PC-3 (cell line): ENCODE measurements around the gene KLHL21. TPM values are rescaled to one million over a fixed set of nuclear protein-coding genes. Genes with fewer than 3 reads are reported as not detected.

Experiments
- ATAC-seq: fragments of 200-7000 bp; cut with Tn5 transposase; 2 replicates; pipeline ENCODE4 v1.9.1; 2020; ENCODE audit warnings: mild to moderate bottlenecking, moderate library complexity
- BruUV-seq: library from RNA; stranded (reverse); fragments of 400-500 nt; replicated peaks from 2 replicates; lab custom pipeline; 2021; lab: Mats Ljungman, UMichigan
- CTCF ChIA-PET: fragments of 300-600 bp; sonication (Branson Sonifier 250); formaldehyde crosslinking; loops from one replicate; lab custom pipeline; 2022; ENCODE audit warnings: antibody characterized with exemption; lab: Charles Lee
- POLR2A ChIA-PET: fragments of 300-600 bp; sonication (Branson Sonifier 250); formaldehyde crosslinking; loops from one replicate; lab custom pipeline; 2022; ENCODE audit warnings: antibody characterized with exemption; ENCODE audit not compliant: unreplicated experiment; lab: Charles Lee
- DNase-seq: peaks from one replicate; pipeline ENCODE4 v3.0.0-alpha.2; 2015
- H2AFZ ChIP-seq: fragments of 300-600 bp; sonication (generic); 2 replicates; pipeline ENCODE4 v1.6.0; 2016; ENCODE audit warnings: antibody characterized with exemption, low read length
- H3F3A ChIP-seq: fragments of 300-600 bp; sonication (generic); one replicate; pipeline ENCODE4 v1.6.0; 2017; ENCODE audit warnings: antibody characterized with exemption, low read length, control low read depth, mild to moderate bottlenecking; ENCODE audit not compliant: unreplicated experiment
- H3K27ac ChIP-seq: fragments of 300-600 bp; sonication (generic); 2 replicates; pipeline ENCODE4 v1.5.1; 2016; ENCODE audit warnings: mild to moderate bottlenecking, low read length
- H3K27me3 ChIP-seq: fragments of 300-600 bp; sonication (generic); 2 replicates; pipeline ENCODE4 v1.6.1; 2016; ENCODE audit warnings: low read length, mixed read lengths
- H3K36me3 ChIP-seq: fragments of 300-600 bp; sonication (generic); 2 replicates; pipeline ENCODE4 v1.6.1; 2016; ENCODE audit warnings: low read depth, mixed run types, low read length, mixed read lengths
- H3K4me1 ChIP-seq: fragments of 300-600 bp; sonication (generic); 2 replicates; pipeline ENCODE4 v1.5.1; 2016; ENCODE audit warnings: low read length; ENCODE audit not compliant: insufficient read depth
- H3K4me2 ChIP-seq: fragments of 300-600 bp; sonication (generic); 2 replicates; pipeline ENCODE4 v1.6.0; 2016; ENCODE audit warnings: low read length
- H3K4me3 ChIP-seq: fragments of 300-600 bp; sonication (generic); 2 replicates; pipeline ENCODE4 v1.5.1; 2016; ENCODE audit warnings: mild to moderate bottlenecking, low read length, mixed read lengths
- H3K79me2 ChIP-seq: fragments of 300-600 bp; sonication (generic); 2 replicates; pipeline ENCODE4 v1.6.1; 2017; ENCODE audit warnings: low read length, mixed read lengths
- H3K9ac ChIP-seq: fragments of 300-600 bp; sonication (generic); 2 replicates; pipeline ENCODE4 v1.6.0; 2016; ENCODE audit warnings: mild to moderate bottlenecking, low read length
- H3K9me2 ChIP-seq: fragments of 300-600 bp; sonication (generic); replicated peaks from 2 replicates; pipeline ENCODE4 v1.6.1; 2016; ENCODE audit warnings: mixed run types, low read length, mixed read lengths
- H3K9me3 ChIP-seq: fragments of 300-600 bp; sonication (generic); 2 replicates; pipeline ENCODE4 v1.6.1; 2016; ENCODE audit warnings: low read length, mixed read lengths
- H4K20me1 ChIP-seq: fragments of 300-600 bp; sonication (generic); 2 replicates; pipeline ENCODE4 v1.6.1; 2016; ENCODE audit warnings: low read length, mixed read lengths
- CTCF ChIP-seq: fragments of 300-600 bp; sonication (generic); conservative IDR thresholded peaks from 2 replicates; pipeline ENCODE4 v1.5.1; 2017; ENCODE audit warnings: antibody characterized with exemption, low read depth, mild to moderate bottlenecking, low read length
- EZH2 ChIP-seq: fragments of 300-600 bp; sonication (generic); IDR thresholded peaks from one replicate; pipeline ENCODE4 v1.6.1; 2017; ENCODE audit warnings: antibody characterized with exemption, mild to moderate bottlenecking, low read length; ENCODE audit not compliant: unreplicated experiment
- EZH2phosphoT487 ChIP-seq: fragments of 300-600 bp; sonication (generic); IDR thresholded peaks from 2 replicates; pipeline ENCODE4 v1.6.1; 2018; ENCODE audit warnings: mild to moderate bottlenecking, antibody characterized with exemption, low read length, borderline replicate concordance
- intact Hi-C: fragments of 100-400 bp; cut with micrococcal nuclease; formaldehyde crosslinking; loops from 2 replicates; pipeline ENCODE4 v1.9.0; 2023
- total RNA-seq: library from RNA; depleted of rRNA; stranded (reverse); fragments of >200 nt; gene quantifications from 2 replicates; pipeline ENCODE4 v1.2.3, GENCODE V29; 2014

KLHL21 gene
- total RNA-seq, 1 experiment from 2014 or later: 82.5 TPM

- Histone ChIP-seq H3F3A (peaks cover 4% of the 10 kb centered on the region), H3K9me2 (no peaks in the 10 kb centered on the region), H3K27ac (no peak overlapping the region), H3K9me3 (no peaks in the 10 kb centered on the region), H3K36me3 (peaks cover 45% of the 10 kb centered on the region), H3K4me3 (no peak overlapping the region), H3K4me2 (no peak overlapping the region), H3K4me1 (peaks cover 6% of the 10 kb centered on the region), H2AFZ (no peak overlapping the region), H3K79me2 (peaks cover 22% of the 10 kb centered on the region), H4K20me1 (0 out of 2 replicates have a peak, but pooled peaks cover 3% of the 10 kb centered on the region), H3K27me3 (no peaks in the 10 kb centered on the region), H3K9ac (no peak overlapping the region)
- intact Hi-C loops: no loop called here
- DNase-seq (no peak), ATAC-seq (no peak)
- TF ChIP-seq CTCF: no peak
- TF ChIP-seq EZH2phosphoT487: no peak
- no peak for TF ChIP-seq EZH2
- POLR2A ChIA-PET: no interaction called here
- CTCF ChIA-PET: no interaction called here
- no TSS peak for BruUV-seq
These were observed 28.4 kb upstream of the KLHL21 start for GRCh38 chr1:6631058-6631457.

- intact Hi-C loops: no loop called here
- H3K4me2 ChIP-seq: no peak overlapping the region
- no peaks in the 10 kb centered on the region for H3K9me3 ChIP-seq
- peaks cover 4% of the 10 kb centered on the region for H3F3A ChIP-seq
- 0 out of 2 replicates have a peak, but pooled peaks cover 3% of the 10 kb centered on the region for H4K20me1 ChIP-seq
- H3K79me2 ChIP-seq: peaks cover 30% of the 10 kb centered on the region
- peaks cover 37% of the 10 kb centered on the region for H3K36me3 ChIP-seq
- POLR2A ChIA-PET: no interaction called here
- H3K27ac ChIP-seq: no peak overlapping the region
- CTCF ChIA-PET: no interaction called here
- no peak overlapping the region for H2AFZ ChIP-seq
- ATAC-seq: no peak
- H3K9me2 ChIP-seq: no peaks in the 10 kb centered on the region
- H3K9ac ChIP-seq: no peak overlapping the region
- no peak for DNase-seq
- TF ChIP-seq EZH2phosphoT487 (no peak), CTCF (no peak), EZH2 (no peak)
- no TSS peak for BruUV-seq
- no peaks in the 10 kb centered on the region for H3K27me3 ChIP-seq
- H3K4me1 ChIP-seq: peaks cover 8% of the 10 kb centered on the region
- no peak overlapping the region for H3K4me3 ChIP-seq
These were observed 27.4 kb upstream of the KLHL21 start for GRCh38 chr1:6630027-6630426.

- no TSS peak for BruUV-seq
- POLR2A ChIA-PET: no interaction called here
- no peak overlapping the region for H3K27ac ChIP-seq
- no peak overlapping the region for H3K9ac ChIP-seq
- DNase-seq: no peak
- H3K79me2 ChIP-seq: peaks cover 31% of the 10 kb centered on the region
- H3K4me1 ChIP-seq: peaks cover 13% of the 10 kb centered on the region
- H3K9me2 ChIP-seq: no peaks in the 10 kb centered on the region
- no peak overlapping the region for H2AFZ ChIP-seq
- no peak overlapping the region for H3K4me2 ChIP-seq
- H3K36me3 ChIP-seq: peaks cover 29% of the 10 kb centered on the region
- peaks cover 6% of the 10 kb centered on the region for H3F3A ChIP-seq
- CTCF ChIA-PET: no interaction called here
- TF ChIP-seq EZH2phosphoT487: no peak
- TF ChIP-seq EZH2: no peak
- no peak for TF ChIP-seq CTCF
- H3K4me3 ChIP-seq: no peak overlapping the region
- intact Hi-C loops: loop anchor here (5.0 kb wide), 1 partner anchor 142 kb away; no protein-coding TSS in a partner anchor
- 0 out of 2 replicates have a peak, but pooled peaks cover 3% of the 10 kb centered on the region for H4K20me1 ChIP-seq
- no peaks in the 10 kb centered on the region for H3K27me3 ChIP-seq
- H3K9me3 ChIP-seq: no peaks in the 10 kb centered on the region
- ATAC-seq: no peak
These were observed 26.4 kb upstream of the KLHL21 start for GRCh38 chr1:6628971-6629479.
